Measurements from ENCODE around the gene PPP1R14C. TPM values are rescaled to one million over a fixed set of nuclear protein-coding genes. Genes with fewer than 3 reads are reported as not detected.

Gene PPP1R14C
- total and polyA plus RNA-seq, 10 of the 15 experiments (the other 5 are each of a cell fraction or from before 2014, with no cell fraction given) = 0.07 to 1.6 (median 0.13) TPM; not detected in 4

- Histone ChIP-seq H4K20me1 (ENCODE audit: control insufficient read depth, insufficient read depth) (no peaks in the 10 kb centered on the region), H3K79me2 (ENCODE audit: control insufficient read depth, insufficient read depth, low read length) (no peaks in the 10 kb centered on the region), H3K4me2 (ENCODE audit: control insufficient read depth, insufficient read depth) (no peak overlapping the region), H3K4me3 (no peak overlapping the region), H3K27ac (ENCODE audit: control insufficient read depth, insufficient read depth) (no peak overlapping the region), H2AFZ (ENCODE audit: control insufficient read depth, low read depth, low read length) (no peak overlapping the region), H3K9me3 (replicated peaks; ENCODE audit: control insufficient read depth, insufficient read depth, low read length) (no peaks in the 10 kb centered on the region), H3K27me3 (replicated peaks in 1 of 2; ENCODE audit: control insufficient read depth in 2 of 2, insufficient read depth in 2 of 2, low read length in 1 of 2) (peaks cover 0 to 8% of the 10 kb centered on the region in 2 experiments; a peak in 2 of 4 replicates), H3K9ac (ENCODE audit: control insufficient read depth, insufficient read depth, low read length) (no peak overlapping the region), H3K4me1 (ENCODE audit: control insufficient read depth, insufficient read depth, low read length) (no peaks in the 10 kb centered on the region), H3K36me3 (ENCODE audit: control insufficient read depth in 2 of 2, insufficient read depth in 2 of 2, low read length in 1 of 2) (no peaks in the 10 kb centered on the region)
- BruUV-seq (replicated peaks) = no TSS peak
- FAIRE-seq = no peak
- CTCF ChIA-PET = no interaction called here
- no peak for DNase-seq (ENCODE audit: low read depth, low spot score)
- WGBS (ENCODE audit: insufficient coverage, insufficient replicate concordance, low lambda C conversion rate, missing lambda C conversion rate) = 0% methylated on average over 1 of the region's 1 CpG
- in situ Hi-C loops (cut with MboI) (no loop called here), intact Hi-C loops (cut with micrococcal nuclease; ENCODE audit: unreplicated experiment) (no loop called here)
- SMC1A ChIA-PET (ENCODE audit: uncharacterized antibody, unreplicated experiment) = interaction anchor here (1.0 to 1.3 kb wide), 2 partner anchors 10 to 131 kb away, joined by 3 read pairs; no protein-coding TSS in a partner anchor
- no peak for ATAC-seq
- POLR2A ChIA-PET = no interaction called here
- RAD21 ChIA-PET (ENCODE audit: unreplicated experiment) = no interaction called here
- no peak for TF ChIP-seq TCF12 (IDR thresholded peaks at IDR 0.05; ENCODE audit: low read depth, low read length)
- TF ChIP-seq ZNF592 (IDR thresholded peaks at IDR 0.05) = no peak
- TF ChIP-seq ZZZ3 (IDR thresholded peaks at IDR 0.05; ENCODE audit: control insufficient read depth, insufficient read length, low read depth) = no peak
- no peak for TF ChIP-seq ZBTB11 (CRISPR knock-in tag; IDR thresholded peaks at IDR 0.05)
- no peak for TF ChIP-seq ZBED1 (IDR thresholded peaks at IDR 0.05; ENCODE audit: borderline replicate concordance)
- no peak for TF ChIP-seq TARDBP (IDR thresholded peaks at IDR 0.05; ENCODE audit: borderline replicate concordance)
- no peak for TF ChIP-seq PRDM15 (CRISPR knock-in tag; IDR thresholded peaks at IDR 0.05)
- TF ChIP-seq BCL11A (IDR thresholded peaks at IDR 0.05; ENCODE audit: low read depth, low read length) = no peak
- TF ChIP-seq USF2 (IDR thresholded peaks at IDR 0.05; ENCODE audit: borderline replicate concordance, low read depth, low read length) = no peak
- no peak for TF ChIP-seq EED (IDR thresholded peaks at IDR 0.05; ENCODE audit: low read depth)
Observed at GRCh38 chr6:150157081-150157480, 14.2 kb downstream of the PPP1R14C start.

Measured in GM12878 (cell line).